T47D (cell line): ENCODE measurements around the gene FAAP20.
A peak's percentile ranks its signal among the peaks of the same experiment; 100 is the strongest.

Experiments
- DNase-seq, 2 experiments: peaks; one replicate each; pipeline versions ENCODE4 v3.0.0 to v3.0.0-alpha.2; 2011 to 2012; ENCODE audit warnings: low read depth in 1 of 2, low spot score in 1 of 2
- JUND ChIP-seq: IDR thresholded peaks from 2 replicates; pipeline ENCODE4 v1.6.1; 2012; ENCODE audit warnings: low read depth
- in situ Hi-C: cut with HindIII; loops from 2 replicates; pipeline ENCODE4 v1.10.0; 2016; ENCODE audit warnings: low sequenced_read_pairs, low pct_unique_long_range_greater_than_20kb

The FAAP20 gene

DNA sequence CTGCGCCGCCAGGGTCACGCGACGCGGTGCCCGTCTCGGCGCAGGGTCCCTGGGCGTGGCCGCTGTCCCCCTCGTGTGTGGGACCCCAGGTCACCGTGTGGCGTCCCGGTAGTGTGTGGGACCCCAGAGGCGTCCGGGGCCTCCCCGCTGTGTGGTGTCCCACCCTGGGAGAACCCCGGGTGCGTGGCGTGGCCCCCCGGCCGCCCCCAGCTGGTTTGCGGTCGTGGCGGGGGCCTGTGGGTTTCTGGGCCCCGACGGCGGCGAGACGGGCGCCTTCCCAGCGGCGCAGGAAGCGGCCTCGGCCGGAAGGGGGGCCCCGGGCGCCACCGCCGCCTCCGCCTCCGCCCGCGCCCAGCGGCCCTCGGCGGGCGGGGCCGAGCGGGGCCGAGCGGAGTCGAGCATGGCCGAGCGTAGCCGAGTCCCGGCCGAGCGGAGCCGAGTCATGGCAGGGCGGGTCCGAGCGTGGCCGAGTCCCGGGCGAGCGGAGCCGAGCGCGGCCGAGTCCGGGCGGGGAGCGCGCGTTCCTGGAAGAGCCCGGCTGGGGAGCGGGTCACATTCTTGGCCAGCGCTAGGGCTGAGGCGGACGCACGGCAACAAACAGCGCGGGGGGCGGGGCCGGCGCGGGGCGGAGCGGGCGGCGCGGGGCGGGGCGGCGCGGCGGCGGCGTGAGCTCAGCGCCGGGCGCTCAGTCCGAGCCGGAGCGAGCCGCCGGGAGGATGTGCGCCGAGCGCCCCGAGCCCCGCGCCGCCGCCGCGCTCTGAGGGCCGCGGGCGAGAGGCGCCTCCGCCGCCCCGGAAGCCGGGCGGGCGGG, 33.0 kb upstream of the FAAP20 start:
- TF ChIP-seq JUND: no peak
- in situ Hi-C loops: no loop called here
- DNase-seq: peak; percentile 96 to 98

DNA sequence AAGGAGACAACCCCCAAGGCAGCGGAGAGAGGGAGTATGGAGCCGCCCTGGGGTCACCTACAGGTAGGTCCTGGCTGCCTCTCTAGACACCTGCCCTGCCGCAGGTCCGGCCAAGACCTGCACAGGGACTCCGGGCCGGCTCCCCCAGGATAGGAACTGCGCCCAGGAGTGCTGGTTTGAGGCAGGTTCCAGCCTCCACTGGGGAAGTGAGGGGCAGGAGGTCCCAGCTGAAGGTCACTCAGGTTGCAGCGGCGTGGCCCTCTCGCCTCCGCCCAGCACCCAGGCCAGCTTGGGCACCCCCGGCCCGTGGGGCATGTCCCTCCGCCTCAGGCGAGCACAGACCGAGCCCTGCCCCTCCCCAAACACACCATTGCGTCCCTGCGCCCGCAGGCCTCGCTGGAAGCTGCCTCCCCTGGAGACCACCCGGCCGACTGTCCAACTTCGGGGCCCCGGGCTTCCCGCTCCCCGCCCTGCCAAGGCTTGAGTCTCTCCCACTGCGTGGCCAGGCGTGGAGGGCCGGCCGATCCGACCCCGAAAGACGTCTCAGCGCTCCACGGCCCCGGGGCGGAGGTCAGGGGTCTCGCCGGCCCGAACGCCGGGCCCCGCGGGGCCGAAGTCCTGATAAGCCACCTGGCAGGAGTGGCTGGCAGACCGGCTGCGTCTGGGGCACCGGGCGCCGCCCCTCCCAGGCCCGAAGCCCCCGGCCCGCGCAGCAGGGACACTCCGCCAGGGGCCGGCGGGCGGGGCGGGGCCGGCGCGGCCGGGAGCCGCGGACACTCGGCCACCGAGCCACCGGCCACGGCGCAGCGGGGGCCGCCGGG, 32.2 kb upstream of the FAAP20 start:
- TF ChIP-seq JUND: no peak
- no peak for DNase-seq
- in situ Hi-C loops: no loop called here

DNA sequence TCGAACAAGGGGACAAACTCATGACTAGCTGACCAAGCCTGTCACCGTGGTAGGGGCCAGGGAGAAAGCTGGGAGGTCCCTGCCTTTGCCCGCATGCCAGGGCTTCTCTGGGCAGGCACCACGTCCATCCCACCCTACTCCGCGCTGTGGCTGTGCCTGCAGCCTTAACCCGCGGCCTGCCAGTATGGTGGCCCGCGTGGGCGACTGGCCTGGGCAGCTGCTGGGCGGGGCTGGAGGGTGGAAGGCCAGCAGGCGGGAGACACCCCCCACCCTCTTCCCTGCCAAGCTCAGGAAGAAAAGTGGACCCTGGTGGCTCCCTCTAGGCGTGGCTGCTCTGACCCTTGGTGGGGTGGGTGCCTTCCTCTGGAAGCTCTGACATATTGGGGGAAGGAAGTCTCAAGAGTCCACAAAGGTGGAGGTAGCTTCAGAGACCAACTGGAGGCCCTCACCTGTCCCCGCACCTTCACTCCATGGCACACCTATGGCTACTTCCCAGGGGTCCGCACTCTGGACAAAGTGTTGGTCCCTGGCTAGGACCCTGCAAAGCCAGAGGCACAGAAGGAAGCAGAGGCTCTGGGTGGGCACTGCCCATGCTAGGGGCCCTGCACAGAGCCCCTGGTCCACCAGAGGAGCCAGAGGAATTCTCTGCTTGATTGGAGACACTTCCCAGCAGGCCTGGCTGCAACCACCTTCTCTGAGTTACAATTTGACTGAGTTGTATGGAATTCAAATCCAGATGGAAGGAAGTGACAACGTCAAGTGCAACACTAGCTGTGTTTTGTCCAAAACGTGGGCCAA, 30.3 kb upstream of the FAAP20 start:
- DNase-seq: no peak
- in situ Hi-C loops: no loop called here
- no peak for TF ChIP-seq JUND

DNA sequence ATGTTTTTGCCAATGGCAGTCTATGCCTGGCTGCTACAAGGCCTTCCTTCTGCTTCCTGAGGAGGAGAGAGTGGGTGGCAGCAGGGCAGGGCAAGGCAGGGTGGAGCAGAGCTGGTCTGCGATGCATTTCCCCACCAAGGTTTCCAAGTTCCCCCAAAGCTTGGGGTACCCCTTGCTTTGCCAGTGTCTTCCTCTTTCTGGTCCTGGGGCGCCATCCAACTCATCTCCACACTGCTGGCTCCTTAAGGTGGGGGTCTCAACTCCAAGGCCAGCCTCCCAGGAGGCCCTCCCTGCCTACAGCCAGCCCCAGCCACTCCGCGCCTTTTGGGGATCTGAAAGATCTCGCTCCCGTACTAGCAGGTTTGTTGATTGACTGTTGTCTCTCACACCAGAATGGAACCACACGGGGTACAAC, 29.6 kb upstream of the FAAP20 start:
- in situ Hi-C loops: no loop called here
- TF ChIP-seq JUND: no peak
- no peak for DNase-seq

DNA sequence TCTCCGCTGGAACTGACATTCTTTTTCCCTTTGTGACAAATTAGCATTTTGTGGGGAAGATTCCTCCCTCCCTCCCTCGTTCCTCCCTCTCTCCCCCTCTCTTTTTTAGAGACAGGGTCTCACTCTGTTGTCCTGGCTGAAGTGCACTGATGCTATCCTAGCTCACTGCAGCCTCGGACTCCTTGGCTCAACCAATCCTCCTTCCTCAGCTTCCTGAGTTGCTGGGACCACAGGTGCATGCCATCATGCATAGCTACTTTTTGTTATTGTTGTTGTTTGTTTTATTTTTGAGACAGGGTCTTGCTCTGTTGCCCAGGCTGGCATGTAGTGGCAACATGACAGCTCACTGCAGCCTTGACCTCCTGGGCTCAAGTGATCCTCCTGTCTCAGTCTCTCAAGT, 26.7 kb upstream of the FAAP20 start:
- no peak for TF ChIP-seq JUND
- in situ Hi-C loops: no loop called here
- DNase-seq: no peak

GRCh38 chr1:2216767-2217058, 22.1 kb upstream of the FAAP20 start:
- in situ Hi-C loops: no loop called here
- TF ChIP-seq JUND: no peak
- DNase-seq: no peak

DNA sequence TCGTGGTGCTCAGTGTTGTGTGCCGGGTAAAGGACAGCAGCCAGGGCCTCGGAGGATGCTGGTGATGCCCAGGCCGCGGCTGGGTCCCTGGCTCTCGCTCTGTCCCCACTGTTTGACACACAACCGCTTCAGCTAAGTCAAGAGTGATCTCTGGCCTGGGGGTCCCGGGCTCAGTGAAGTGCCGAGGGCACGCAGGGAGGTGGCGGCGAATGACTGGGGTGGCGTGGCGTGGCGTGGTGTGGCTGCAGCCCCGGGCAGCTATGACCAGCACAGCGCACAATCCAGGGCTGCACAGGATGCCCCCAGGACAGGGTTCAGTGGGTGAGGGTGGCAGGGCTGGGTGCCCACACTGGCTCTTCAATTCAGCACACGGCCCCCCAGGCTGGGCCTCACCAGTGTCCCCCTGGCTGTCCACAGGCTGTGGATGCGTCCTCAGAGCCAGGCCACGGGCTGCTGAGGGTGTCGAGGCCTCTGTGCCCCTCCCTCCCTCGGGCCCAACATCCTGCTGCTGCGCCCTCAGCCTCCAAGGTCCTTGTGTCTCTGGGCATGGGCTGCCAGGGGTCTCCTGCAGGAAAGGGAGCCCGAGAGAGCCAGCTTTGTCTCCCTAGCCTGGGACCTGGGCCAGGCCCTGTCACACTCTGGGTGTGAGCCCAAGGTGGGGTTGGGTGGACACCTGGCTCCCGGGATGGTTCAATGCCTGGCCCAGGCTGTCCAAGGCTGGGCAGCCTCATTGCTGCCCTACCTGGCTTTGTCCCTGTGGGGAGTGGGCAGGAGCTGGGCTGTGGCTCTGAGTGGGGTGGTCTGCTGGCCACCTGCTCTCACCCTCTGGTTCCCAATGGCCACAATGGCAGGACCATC, 21.6 kb upstream of the FAAP20 start:
- in situ Hi-C loops: no loop called here
- no peak for DNase-seq
- TF ChIP-seq JUND: no peak

DNA sequence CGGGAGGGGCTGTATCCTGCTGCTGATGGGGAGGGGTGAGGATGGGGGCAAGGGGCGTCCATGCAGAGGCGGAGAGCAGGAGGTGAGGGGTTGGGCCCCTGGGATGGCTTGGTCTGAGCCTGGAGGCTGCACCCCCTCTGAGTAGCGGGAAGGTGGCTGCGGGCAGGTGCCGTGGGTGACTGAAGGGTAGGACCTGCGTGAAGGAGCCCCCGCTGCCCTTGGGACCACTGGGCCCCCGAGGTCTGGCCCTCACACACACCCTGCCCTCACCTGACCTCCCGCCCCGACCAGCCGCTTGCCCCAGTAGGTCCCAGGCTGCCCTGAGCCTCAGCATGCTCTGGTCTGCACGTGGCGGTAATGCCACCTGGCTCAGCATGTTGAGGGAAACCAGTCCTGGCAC, 20.8 kb upstream of the FAAP20 start:
- in situ Hi-C loops: no loop called here
- no peak for TF ChIP-seq JUND
- DNase-seq: no peak

GRCh38 chr1:2214541-2215241, 20.1 kb upstream of the FAAP20 start:
- no peak for DNase-seq
- in situ Hi-C loops: no loop called here
- no peak for TF ChIP-seq JUND

DNA sequence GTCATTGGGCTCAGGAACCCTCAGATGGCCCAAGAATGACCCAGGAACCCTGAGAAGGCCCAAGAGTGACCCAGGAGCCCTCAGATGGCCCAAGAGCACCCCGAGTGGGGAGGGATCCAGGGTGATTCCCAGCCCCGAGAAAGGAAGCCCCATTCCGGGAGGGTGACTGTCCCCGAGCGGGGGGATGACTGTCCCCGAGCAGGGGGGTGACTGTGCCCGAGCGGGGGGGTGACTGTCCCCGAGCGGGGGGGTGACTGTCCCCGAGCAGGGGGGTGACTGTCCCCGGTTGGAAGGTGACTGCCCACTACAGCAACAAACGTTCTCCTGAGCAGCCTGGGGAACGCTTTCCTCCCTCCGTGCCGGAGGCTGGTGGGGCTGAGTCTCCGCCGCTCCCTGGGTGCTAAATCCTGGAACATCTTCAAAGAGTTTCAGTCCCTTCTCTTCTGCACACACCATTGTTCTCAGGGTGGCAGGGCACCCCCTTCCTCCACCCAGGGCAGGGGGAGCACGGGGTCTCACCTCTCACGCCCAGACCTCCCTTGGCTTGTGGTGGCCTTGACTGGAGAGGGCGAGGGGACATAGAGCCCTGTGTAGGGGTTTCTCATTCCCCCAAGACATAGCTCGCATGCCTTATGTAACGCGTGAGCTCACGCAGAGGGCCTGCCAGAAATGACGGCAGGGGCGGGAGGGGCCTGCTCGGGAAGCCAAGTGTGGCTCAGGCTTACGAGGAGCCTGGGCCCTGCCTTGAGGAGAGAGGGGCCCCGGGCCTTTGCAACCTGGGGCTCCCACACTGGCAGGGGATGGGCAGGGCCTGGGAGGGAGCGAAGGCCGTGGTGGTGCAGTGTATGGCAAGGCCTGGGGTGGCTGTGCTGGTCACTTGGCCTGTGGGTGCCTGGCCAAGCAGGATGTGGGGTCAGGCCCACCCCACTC, 19.3 kb upstream of the FAAP20 start:
- TF ChIP-seq JUND: no peak
- in situ Hi-C loops: no loop called here

More for the DNA sequence above, 19.3 kb upstream of the FAAP20 start:
- no peak for DNase-seq
